Stimulated activated CD8-positive, alpha-beta memory T cell treated with anti-CD3 and anti-CD28 coated beads, Interleukin-7, amount 100 ng/mL, for 48 hours (primary cell): Measurements from ENCODE around the gene POGZ.
"Not testable (repeated sequence)": the region's sequence is repeated elsewhere in the genome, so short reads cannot be mapped to it uniquely, and the experiment has no call there.

ENCODE experiments used
- DNase-seq, 2 donors: peaks; one replicate each; pipeline ENCODE4 v3.0.0-alpha.2; 2020; ENCODE audit warnings: low read depth in 1 of 2; ENCODE audit errors: extremely low read depth in 1 of 2

POGZ gene

DNA sequence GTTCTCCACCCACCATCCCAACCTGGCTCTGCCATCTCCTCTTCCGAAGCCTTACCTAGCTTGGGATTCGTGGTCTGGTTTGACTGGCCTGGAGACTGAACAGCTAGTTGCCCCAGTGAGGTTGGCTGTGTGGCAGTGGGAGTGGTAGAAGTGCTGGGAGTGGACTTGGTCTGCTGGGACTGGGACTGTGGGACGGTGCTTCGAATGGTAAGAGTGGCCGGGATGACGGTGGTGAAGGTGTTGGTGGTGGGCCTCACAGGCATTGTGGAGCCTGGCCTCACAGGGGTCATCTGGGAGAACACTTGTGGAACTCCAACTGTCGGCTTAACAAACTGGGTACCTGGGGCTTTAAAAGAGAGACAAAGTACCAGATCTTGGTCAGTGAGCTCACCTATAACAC lies 31.2 kb downstream of the POGZ start:
- DNase-seq, result no peak

DNA sequence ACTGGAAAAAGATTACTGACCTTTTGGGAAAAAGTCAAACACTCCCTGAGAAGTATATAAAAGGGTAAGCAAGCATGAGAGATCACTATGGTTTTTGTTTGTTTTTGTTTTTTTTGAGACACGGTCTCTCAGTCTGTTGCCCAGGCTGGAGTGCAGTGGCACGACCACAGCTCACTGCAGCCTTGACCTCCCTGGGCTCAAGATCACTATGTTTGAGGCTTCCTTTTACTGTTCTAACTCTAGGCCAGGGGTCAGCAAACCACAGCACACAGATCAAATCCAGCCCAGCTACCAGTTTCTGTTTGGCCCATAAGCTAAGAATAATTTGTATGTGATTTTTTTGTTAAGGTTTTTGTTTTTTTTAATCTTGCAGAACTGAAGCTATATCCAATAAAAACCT lies 34.2 kb downstream of the POGZ start:
- DNase-seq, result no peak

DNA sequence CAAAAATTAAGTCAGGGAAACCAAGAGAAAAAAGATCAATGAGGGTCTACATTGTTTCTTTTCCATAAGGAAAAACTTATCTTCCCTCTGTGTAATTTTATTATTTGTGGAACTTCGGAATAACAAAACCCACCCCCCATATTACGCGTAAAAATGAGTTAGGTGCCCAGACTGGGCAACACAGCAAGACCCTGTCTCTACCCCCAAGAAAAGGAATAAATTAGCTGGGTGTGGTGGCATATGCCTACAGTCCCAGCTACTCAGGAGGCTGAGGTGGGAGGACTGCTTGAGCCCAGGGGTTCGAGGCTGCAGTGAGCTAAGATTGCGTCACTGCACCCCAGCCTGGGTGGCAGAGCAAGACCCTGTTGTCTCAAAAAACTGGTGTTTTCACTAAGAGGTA lies 39.5 kb downstream of the POGZ start:
- DNase-seq, result no peak

DNA sequence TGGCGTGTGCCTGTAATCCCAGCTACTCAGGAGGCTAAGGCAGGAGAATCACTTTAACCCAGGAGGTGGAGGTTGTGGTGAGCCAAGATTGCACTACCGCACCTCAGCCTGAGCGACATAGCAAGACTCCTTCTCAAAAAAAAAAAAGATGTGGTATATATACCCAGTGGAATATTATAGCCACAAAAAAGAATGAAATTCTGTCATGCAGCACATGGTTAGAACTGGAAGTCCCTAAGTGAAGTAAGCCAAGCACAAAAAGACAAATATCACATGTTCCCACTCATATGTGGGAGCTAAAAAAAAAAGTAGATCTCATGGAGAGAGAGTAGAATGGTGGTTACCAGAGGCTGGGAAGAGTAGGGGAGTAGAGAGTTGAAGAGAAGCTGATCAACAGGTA lies 41.2 kb downstream of the POGZ start:
- no peak for DNase-seq

DNA sequence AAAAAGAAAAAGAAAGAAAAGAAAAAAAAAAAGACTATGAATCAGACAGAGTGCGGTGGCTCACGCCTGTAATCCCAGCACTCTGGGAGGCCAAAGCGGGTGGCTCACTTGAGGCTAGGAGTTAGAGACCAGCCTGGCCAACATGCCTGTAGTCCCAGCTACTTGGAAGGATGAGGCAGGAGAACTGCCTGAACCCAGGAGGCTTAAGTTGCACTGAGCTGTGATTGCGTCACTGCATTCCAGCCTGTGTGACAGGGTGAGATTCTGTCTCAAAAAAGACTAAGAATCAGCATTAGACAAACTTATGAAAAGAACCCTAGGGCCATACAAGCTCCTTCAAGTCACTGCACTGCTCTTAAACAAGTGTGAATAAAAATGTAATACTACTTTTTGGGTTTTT lies 43.1 kb downstream of the POGZ start:
- DNase-seq, result no peak

DNA sequence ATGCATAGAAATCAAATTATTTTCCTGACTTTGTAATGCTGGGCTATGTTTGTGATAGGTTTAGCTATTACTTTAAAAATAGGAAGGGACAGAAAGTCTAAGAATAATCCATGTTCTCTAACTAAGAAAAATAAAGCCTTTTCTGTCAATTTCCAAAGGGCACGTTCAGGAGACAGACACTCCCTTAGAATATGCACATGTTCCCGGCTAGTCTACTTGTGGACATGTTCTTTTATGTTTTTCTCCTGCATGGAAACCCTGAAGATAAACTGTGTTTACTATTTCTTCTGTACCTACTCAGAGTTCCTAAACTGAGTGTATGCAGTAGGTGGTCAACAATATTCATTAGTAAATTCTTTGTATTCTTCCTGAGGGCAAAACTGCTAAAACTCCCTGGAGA lies 47.4 kb downstream of the POGZ start:
- no peak for DNase-seq

DNA sequence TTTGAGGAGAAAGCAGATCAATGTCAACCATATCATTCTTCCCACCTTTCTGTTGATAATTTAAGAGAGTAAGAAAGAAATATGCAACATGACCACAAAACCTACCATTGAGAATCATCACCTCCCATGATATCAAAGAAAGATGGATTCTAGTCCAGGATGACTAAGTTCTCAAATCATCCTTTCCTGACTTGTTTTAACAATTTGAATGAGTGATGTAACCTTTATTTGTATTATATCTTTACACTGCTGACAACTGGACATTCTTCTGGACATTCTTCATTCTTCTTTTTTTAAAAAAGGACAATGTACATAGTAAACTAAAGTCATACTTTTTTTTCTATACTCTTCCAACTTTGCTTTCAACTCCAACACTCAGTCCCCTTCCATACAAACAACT lies 50.4 kb downstream of the POGZ start:
- DNase-seq, result no peak

DNA sequence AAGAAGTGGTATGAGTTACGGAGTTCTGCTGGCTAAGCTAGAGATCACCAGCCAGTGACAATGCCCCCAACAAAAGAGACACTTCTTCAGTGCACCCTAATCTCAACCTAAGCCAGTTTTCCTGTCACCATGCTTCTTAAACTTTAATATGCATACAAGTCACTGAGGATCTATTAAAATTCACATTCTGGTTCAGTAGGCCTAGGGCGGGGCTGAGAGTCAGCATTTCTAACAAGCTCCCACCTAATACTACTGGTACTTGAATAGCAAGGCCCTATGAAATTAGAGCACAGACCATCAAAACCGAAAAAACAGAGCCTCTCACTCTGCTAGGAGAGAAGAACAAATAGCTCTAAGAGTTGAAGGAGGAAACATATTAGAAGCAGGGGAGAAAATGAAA lies 52.0 kb downstream of the POGZ start:
- no peak for DNase-seq

DNA sequence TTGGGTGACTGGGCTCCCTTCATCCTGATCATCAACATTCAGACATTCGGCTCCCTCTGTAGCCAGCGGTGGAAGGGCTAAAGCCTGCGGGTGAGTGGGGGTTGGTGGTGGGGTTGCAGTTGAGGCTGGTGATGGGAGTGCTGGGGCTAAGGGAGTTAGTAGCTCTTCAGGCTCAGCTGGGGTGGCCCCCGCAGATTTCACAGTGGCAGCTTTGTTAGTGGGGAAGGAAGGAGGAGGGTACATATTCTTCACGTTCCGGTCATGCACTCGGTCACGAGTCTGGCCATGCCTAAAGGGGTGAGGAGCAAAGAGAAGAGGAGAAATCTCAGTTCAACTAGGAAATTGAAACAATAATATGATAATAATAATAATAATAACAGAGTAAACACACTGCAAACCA lies 53.1 kb downstream of the POGZ start:
- DNase-seq, result no peak

DNA sequence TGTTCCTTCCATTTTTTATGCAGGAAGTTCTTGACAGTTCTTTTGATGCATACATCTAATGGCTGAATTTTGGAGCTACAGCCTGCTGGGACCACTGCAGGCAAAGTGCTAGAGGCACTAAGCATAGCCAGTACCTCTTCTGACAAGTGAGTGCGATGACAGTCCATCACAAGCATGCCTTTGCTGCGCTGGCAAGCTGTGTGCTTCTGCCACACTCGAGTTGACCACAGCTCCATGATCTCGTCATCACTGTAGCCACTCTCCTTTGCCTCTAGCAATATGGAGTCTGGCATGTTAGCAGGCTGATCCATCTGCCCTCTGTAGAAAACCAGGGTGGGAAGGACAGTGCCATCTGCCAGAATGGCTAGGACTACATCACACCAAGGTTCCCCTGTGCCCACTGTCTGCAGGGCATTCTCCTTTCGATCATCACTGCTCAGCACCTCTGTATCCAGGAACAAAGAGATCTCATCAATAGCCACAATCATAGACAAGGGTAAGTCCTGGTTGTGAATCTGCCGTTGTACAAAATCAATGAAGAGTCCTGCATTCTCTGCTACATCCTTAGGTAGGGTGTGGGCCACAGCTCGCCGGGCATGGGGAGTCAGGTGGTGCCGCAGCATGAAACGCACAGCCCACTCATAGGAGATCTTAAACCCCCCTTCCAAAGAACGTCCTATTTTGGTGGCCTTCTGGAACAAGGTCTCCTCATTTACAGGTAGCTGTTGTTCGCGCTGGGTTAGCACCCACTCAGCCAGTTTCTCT lies 53.9 kb downstream of the POGZ start:
- DNase-seq, result no peak

DNA sequence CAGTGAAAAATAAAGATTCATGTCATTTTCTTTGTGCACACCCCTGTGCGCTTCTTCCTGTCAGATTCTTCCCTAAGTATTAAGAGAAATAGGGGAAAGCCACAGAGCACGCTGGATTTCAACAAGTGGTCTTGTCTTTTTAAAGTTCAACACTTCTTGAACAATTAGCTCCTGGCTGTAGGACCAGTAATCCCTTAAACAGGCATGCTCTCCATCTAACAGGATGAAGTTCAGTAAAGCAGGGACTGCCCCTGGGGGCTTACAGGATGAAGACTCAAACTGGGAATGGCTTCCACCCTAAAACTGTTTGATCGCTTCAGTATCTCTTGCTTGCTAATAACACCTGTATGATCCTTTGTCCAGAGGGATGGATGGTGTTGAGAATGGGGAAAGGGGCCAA lies 55.7 kb downstream of the POGZ start:
- DNase-seq, result no peak

DNA sequence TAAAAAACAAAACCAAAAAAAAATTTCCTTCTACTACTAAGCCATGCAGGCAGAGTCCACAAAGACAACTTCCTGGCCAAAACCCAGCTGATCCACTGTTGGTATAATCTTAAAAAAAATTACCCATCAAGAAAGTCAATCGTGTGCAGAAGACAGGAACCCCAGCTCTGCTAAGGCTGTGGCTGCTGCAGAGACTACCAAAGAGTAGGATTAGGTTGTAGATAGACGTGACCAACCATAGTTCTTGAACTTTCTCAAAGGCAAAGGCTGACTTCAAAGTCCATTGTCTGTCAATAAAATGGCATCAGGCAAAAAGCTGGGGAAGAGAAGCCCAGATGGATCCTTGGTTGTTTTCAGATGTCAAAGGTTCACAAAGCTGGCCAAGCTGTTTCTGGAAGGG lies 56.5 kb downstream of the POGZ start:
- DNase-seq, result no peak

DNA sequence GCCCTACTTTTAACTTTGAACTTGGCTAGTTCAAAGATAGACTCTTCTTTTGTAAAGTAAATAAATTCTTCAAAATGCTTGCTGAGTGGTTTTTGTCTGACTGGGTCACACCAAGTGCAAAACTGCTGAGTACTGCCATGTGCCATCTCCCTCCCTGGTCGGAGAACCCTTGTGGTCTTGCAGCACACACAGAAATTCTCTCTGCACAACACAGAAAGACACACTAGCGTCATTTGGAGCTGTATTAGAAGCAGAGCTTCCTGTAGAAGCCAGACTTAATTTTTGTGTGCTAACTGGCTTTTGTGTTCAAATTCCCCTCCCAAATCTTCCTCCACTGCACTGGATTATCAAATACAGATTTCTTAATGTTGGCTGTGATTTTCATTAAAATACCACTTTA lies 57.4 kb downstream of the POGZ start:
- DNase-seq, result no peak

DNA sequence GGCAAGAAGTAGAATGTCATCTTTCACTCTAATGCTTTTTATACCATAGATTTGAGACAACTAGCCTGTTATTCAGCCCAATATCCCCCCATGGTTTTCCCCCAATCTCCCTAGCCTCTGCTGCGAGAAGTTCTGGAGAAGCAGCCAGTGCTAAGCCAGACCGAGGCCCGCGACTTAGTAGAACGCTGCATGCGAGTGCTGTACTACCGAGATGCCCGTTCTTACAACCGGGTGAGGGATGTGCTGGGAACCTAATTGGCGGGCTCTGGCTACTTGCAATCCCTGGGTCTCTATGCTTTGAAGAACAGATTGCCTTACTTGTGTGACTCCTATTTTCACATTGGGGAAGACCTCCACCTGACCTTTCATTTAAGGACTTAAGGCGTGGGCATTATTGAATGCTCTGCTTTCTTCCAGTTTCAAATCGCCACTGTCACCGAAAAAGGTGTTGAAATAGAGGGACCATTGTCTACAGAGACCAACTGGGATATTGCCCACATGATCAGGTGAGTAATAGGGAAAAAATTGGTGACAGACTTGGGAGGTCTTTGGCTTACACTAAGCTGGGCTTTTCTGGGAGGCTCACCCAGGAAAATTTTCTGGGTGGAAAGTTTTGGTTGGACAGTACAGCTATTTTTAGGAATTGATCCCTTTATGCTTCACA lies 58.0 kb downstream of the POGZ start:
- no peak for DNase-seq

DNA sequence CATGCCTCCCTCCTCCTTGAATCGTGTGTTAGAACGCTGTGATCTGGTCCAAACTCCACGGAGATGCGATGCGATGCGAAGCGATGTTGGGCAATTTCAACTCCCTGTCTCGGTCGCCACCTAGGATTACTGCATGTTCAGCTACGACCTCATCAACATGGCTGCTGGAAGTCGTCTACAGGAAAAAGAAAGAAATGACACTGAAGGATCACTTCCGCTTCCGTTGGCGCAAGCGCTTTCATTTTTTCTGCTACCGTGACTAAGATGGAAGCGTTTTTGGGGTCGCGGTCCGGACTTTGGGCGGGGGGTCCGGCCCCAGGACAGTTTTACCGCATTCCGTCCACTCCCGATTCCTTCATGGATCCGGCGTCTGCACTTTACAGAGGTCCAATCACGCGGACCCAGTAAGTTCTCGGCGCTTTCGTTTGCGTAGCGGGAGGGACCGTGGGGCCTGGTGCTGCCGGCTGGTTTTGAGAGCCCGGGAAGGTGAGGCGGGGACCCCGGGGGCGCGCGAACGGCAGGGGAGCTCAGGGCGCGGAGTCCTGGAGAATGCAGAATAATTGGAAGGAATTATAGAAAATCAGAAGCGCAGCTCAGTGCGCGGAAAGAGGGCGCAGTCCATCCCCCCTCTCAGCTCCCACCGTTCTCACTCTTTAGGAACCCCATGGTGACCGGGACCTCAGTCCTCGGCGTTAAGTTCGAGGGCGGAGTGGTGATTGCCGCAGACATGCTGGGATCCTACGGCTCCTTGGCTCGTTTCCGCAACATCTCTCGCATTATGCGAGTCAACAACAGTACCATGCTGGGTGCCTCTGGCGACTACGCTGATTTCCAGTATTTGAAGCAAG lies 59.7 kb downstream of the POGZ start, which contains the start of gene PSMB4:
PSMB4 (plus strand) TSS at position 250 of the 848 bp plus-strand sequence; CDS start at position 265, 15 bp downstream.
- DNase-seq, result peak; percentile 47 to 68

DNA sequence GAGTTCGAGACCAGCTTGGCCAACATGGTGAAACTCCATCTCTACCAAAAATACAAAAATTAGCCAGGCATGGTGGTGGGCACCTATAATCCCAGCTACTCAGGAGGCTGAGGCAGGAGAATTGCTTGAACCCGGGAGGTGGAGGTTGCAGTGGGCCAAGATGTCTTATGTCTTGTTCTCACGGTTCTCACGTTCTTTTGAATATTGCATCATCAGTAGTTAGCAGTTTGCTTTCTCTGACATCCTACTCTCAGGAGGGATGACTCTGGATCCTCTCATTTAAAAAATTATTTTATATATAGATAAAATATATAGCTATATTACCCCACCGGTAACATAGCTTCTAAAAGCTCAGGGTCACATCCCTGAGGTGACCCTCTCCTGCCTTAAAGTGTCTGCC lies 63.0 kb downstream of the POGZ start:
- not testable (repeated sequence) for DNase-seq

DNA sequence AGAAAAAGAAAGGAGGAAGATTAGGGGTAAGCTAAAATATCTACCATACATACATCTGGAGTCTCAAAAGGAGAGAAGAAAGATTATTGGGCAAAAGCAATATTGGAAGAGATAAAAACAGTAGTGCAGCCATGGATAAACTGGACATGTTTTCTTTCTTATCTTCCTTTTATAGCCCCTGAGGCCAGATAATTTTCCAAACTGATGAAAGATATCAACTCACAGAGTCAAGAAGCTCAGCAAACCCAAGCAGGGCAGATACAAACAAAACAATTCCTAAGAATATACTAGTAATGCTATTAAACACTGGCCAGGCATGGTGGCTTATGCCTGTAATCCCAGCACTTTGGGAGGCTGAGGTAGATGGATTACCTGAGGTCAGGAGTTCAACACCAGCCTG lies 65.7 kb downstream of the POGZ start:
- DNase-seq, result no peak

DNA sequence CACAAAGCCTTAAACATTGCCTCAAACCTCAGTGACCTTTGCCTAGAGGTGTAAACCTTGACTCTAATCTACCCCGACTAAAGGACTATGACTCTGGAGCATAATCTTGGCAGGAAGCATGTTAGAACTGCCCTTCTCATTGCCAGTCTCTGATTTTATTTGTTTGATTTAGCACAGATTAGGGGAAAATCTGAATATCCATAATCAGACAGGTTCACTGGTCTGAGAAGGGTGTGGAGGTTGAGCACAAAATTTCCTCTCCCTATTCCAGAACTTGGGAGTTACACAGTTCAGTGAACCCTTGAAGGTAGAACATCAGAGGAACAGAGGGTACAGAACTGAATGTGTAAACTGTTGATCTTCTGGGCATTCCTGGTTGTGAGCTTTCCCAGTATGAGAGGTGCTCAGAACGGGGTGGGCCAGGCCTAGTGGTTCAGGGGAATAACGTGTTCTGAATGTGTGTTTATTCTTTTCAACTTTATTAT lies 68.2 kb downstream of the POGZ start:
- no peak for DNase-seq

DNA sequence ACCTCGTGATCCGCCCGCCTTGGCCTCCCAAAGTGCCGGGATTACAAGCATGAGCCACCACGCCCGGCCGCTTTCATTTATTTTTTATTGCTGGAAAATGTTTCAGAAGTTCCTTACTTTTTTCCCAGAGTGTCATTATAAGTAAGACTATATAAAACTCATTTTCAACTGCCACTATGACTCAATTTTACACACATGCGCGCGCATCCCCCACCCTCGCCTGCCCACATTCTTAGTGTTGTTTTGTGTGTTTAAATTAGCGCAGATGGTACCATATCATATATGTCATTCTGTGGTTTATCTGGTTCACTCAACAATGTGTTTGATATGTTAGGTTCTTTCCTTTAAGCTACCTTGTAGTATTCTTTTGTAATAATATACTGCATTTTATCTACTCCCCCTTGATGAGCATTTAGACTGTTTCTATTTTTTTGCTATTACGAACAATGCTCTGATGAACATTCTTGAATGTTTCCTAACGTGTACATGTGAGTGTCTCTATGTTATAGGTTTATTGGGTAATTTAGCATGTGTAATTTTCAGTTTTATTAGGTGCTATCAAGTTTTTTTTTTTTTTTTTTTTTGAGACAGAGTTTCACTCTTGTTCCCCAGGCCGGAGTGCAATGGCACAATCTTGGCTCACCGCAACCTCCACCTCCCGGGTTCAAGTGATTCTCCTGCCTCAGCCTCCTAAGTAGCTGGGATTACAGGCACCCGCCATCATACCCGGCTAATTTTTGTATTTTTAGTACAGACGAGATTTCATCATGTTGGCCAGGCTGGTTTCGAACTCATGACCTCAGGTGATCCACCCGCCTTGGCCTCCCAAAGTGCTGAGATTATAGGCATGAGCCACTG lies 68.8 kb downstream of the POGZ start:
- DNase-seq, result not testable (repeated sequence)

DNA sequence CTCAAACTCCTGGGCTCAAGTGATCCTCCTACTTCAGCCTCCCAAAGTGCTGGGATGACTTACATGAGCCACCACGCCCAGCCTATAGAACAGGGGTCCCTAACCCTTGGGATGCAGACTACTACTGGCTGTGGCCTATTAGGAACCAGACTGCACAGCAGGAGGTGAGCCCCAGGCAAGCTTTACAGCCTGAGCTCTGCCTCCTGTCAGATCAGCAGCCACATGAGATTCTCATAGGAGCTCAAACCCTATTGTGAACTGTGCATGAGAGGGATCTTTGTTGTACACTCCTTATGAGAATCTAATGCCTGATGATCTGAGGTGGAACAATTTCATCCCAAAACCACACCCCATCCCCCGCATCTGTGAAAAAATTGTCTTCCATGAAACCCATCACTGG lies 73.3 kb downstream of the POGZ start:
- no peak for DNase-seq

DNA sequence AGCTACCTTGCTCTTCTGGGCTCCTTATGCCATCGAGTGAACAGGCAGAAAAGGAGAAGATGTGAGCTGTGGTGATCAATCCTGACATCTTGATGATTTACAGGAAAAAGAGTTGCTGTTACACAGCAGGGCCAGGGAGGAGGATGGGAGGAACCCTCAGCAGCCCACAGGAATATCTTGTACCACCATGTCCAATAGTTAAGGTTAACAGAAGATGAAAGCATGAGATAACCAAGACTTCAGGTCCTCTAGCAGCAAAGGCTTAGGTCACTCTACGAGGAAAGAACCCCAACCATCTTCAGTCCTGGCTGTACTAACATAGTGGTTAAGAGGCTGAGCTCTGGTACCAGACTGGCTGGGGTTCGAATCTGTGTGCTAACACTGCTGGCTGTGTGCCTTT lies 74.7 kb downstream of the POGZ start:
- DNase-seq, result no peak
